Upper lobe of left lung (tissue), 4 donors: Measurements from ENCODE around the gene ETDC.

Experiments
- CTCF ChIP-seq, 6 experiments: fragments of 450-650 bp in 4 of 6; fragments of 200-600 bp in 2 of 6; sonication (generic) in 2 of 6; IDR thresholded peaks; one replicate each; pipeline ENCODE4 v1.5.1; 2016 to 2019; ENCODE audit warnings: antibody characterized with exemption in 6 of 6
- EP300 ChIP-seq, 4 donors: sonication (generic); formaldehyde crosslinking; IDR thresholded peaks; one replicate each; pipeline ENCODE4 v1.5.1; 2017; ENCODE audit warnings: antibody characterized with exemption in 4 of 4, control low read depth in 2 of 4
- POLR2A ChIP-seq, 4 donors: fragments of 450-650 bp; IDR thresholded peaks; one replicate each; pipeline ENCODE4 v1.5.1; 2016 to 2017; ENCODE audit warnings: antibody characterized with exemption in 4 of 4, mild to moderate bottlenecking in 2 of 4

GRCh38 chrX:135330706-135331105, 21.4 kb downstream of the ETDC start:
- TF ChIP-seq CTCF (IDR thresholded peaks at IDR 0.05) = no peak
- no peak for TF ChIP-seq EP300 (IDR thresholded peaks at IDR 0.05)
- TF ChIP-seq POLR2A (IDR thresholded peaks at IDR 0.05) = no peak
